SK-N-SH (cell line): ENCODE measurements around the gene AGO4. TPM values are rescaled to one million over a fixed set of nuclear protein-coding genes. Genes with fewer than 3 reads are reported as not detected.

Source experiments
- CTCF ChIA-PET: fragments of 300-600, 350-600 bp; formaldehyde crosslinking; extraction: SDS; loops from one replicate; lab custom pipeline; 2021; lab: Yijun Ruan, JAX
- POLR2A ChIA-PET: fragments of 350-600 bp; sonication (Branson Sonifier 250); formaldehyde crosslinking; extraction: SDS; loops from one replicate; lab custom pipeline; 2020; ENCODE audit warnings: antibody characterized with exemption, inconsistent platforms; lab: Yijun Ruan, JAX
- DNase-seq: peaks from one replicate; pipeline ENCODE4 v3.0.0; 2012
- H2AFZ ChIP-seq: fragments of 200-600 bp; sonication (generic); 2 replicates; pipeline ENCODE4 v1.8.1; 2016; ENCODE audit warnings: antibody characterized with exemption, mild to moderate bottlenecking, low read depth
- H3F3A ChIP-seq: fragments of 200-600 bp; sonication (generic); replicated peaks from 2 replicates; pipeline ENCODE3; 2016; ENCODE audit warnings: antibody characterized with exemption, mild to moderate bottlenecking; ENCODE audit not compliant: insufficient read depth
- H3K27ac ChIP-seq, 2 experiments: fragments of 200-500 bp in 1 of 2; fragments of 200-600 bp in 1 of 2; sonication (Bioruptor generic) in 1 of 2; sonication (generic), shearing (Covaris generic) in 1 of 2; 2 replicates each; pipeline versions ENCODE4 v1.5.1 to v1.6.1; 2014 to 2016; ENCODE audit warnings: low read depth in 2 of 2, inconsistent platforms in 1 of 2, low read length in 1 of 2, mild to moderate bottlenecking in 1 of 2, mixed read lengths in 1 of 2
- H3K27me3 ChIP-seq: fragments of 200-600 bp; sonication (generic), shearing (Covaris generic); 2 replicates; pipeline ENCODE4 v1.6.1; 2016; ENCODE audit warnings: mixed run types; ENCODE audit not compliant: insufficient read depth
- H3K36me3 ChIP-seq, 2 experiments: fragments of 200-500 bp in 1 of 2; fragments of 200-600 bp in 1 of 2; sonication (Bioruptor generic) in 1 of 2; sonication (generic) in 1 of 2; replicated peaks in 1 of 2; 2 replicates each; pipeline versions ENCODE3 to v1.5.1; 2014 to 2016; ENCODE audit warnings: low read length in 1 of 2, mild to moderate bottlenecking in 1 of 2; ENCODE audit not compliant: insufficient read depth in 2 of 2, control insufficient read depth in 1 of 2
- H3K4me1 ChIP-seq, 2 experiments: fragments of 200-500 bp in 1 of 2; fragments of 200-600 bp in 1 of 2; sonication (Bioruptor generic) in 1 of 2; sonication (generic), shearing (Covaris generic) in 1 of 2; 2 replicates each; pipeline versions ENCODE4 v1.5.1 to v1.6.1; 2014 to 2016; ENCODE audit warnings: low read depth in 1 of 2, low read length in 1 of 2, mixed run types in 1 of 2; ENCODE audit not compliant: insufficient read depth in 2 of 2, control insufficient read depth in 1 of 2
- H3K4me2 ChIP-seq: fragments of 200-600 bp; sonication (generic), shearing (Covaris generic); 2 replicates; pipeline ENCODE4 v1.6.1; 2017; ENCODE audit warnings: mixed run types
- H3K4me3 ChIP-seq, 2 experiments: fragments of 200-500 bp in 1 of 2; fragments of 200-600 bp in 1 of 2; sonication (Bioruptor generic) in 1 of 2; sonication (generic), shearing (Covaris generic) in 1 of 2; 2 replicates each; pipeline versions ENCODE4 v1.5.1 to v1.8.1; 2014 to 2016; ENCODE audit warnings: low read depth in 2 of 2, inconsistent platforms in 1 of 2, low read length in 1 of 2, mild to moderate bottlenecking in 1 of 2, mixed read lengths in 1 of 2, moderate library complexity in 1 of 2
- H3K79me2 ChIP-seq: fragments of 200-600 bp; sonication (generic); 2 replicates; pipeline ENCODE4 v1.8.1; 2017; ENCODE audit warnings: mild to moderate bottlenecking; ENCODE audit not compliant: insufficient read depth
- H3K9ac ChIP-seq: fragments of 200-600 bp; sonication (generic); 2 replicates; pipeline ENCODE4 v1.6.1; 2017; ENCODE audit warnings: mixed run types
- H3K9me2 ChIP-seq: fragments of 200-600 bp; sonication (generic); 2 replicates; pipeline ENCODE4 v1.6.1; 2017; ENCODE audit warnings: mixed run types
- H3K9me3 ChIP-seq: fragments of 200-600 bp; sonication (generic); 2 replicates; pipeline ENCODE4 v1.6.1; 2017; ENCODE audit warnings: mixed run types, mild to moderate bottlenecking, moderate library complexity
- H4K20me1 ChIP-seq: fragments of 200-600 bp; sonication (generic); 2 replicates; pipeline ENCODE4 v1.6.1; 2017; ENCODE audit warnings: mild to moderate bottlenecking, mixed run types; ENCODE audit not compliant: insufficient read depth
- CTCF ChIP-seq: fragments of 200-600 bp; sonication (generic); IDR thresholded peaks from 2 replicates; pipeline ENCODE4 v1.6.1; 2017; ENCODE audit warnings: antibody characterized with exemption, mild to moderate bottlenecking, moderate library complexity
- EP300 ChIP-seq, 2 experiments: IDR thresholded peaks; 2 replicates each; pipeline versions ENCODE4 v1.4.0 to v1.6.1; 2012; ENCODE audit warnings: borderline replicate concordance in 1 of 2, low read depth in 1 of 2, low read length in 1 of 2
- FOXJ3 ChIP-seq: sonication (generic); formaldehyde crosslinking; IDR thresholded peaks from 2 replicates; pipeline ENCODE4 v1.5.1; 2020; ENCODE audit warnings: mild to moderate bottlenecking, missing genetic modification reagents
- FOXM1 ChIP-seq: IDR thresholded peaks from 2 replicates; pipeline ENCODE4 v1.4.0; 2012; ENCODE audit warnings: low read depth, mild to moderate bottlenecking
- IRF3 ChIP-seq: fragments of 150-350 bp; IDR thresholded peaks from 2 replicates; pipeline ENCODE4 v1.6.1; 2016; ENCODE audit warnings: mild to moderate bottlenecking, low read depth, low read length
- JUND ChIP-seq: IDR thresholded peaks from 2 replicates; pipeline ENCODE4 v1.4.0; 2012
- MAX ChIP-seq: IDR thresholded peaks from 2 replicates; pipeline ENCODE4 v1.4.0; 2012; ENCODE audit warnings: low read depth
- MXI1 ChIP-seq: IDR thresholded peaks from 2 replicates; pipeline ENCODE4 v1.6.1; 2012; ENCODE audit warnings: mild to moderate bottlenecking, low read depth, low read length, improper control_type of control experiment
- NFIC ChIP-seq: IDR thresholded peaks from 2 replicates; pipeline ENCODE4 v1.4.0; 2012; ENCODE audit warnings: borderline replicate concordance
- PBX3 ChIP-seq: IDR thresholded peaks from 2 replicates; pipeline ENCODE4; 2012
- POLR2AphosphoS5 ChIP-seq: IDR thresholded peaks from 2 replicates; pipeline ENCODE4 v1.6.1; 2012; ENCODE audit warnings: low read depth, low read length
- RAD21 ChIP-seq: IDR thresholded peaks from 2 replicates; pipeline ENCODE4 v1.6.1; 2012; ENCODE audit warnings: mild to moderate bottlenecking, low read length
- RCOR1 ChIP-seq: fragments of 150-350 bp; IDR thresholded peaks from 2 replicates; pipeline ENCODE4 v1.6.1; 2017; ENCODE audit warnings: antibody characterized with exemption, low read length
- RXRA ChIP-seq: IDR thresholded peaks from 2 replicates; pipeline ENCODE4 v1.4.0; 2012; ENCODE audit warnings: low read depth, mild to moderate bottlenecking, borderline replicate concordance
- SIN3A ChIP-seq: IDR thresholded peaks from 2 replicates; pipeline ENCODE4 v1.6.1; 2012; ENCODE audit warnings: low read depth, mild to moderate bottlenecking, low read length, moderate library complexity, borderline replicate concordance
- TCF12 ChIP-seq: IDR thresholded peaks from 2 replicates; pipeline ENCODE4 v1.4.0; 2012
- TEAD4 ChIP-seq: IDR thresholded peaks from 2 replicates; pipeline ENCODE4 v1.4.0; 2012; ENCODE audit warnings: mild to moderate bottlenecking, borderline replicate concordance; ENCODE audit not compliant: insufficient read depth
- USF1 ChIP-seq: IDR thresholded peaks from 2 replicates; pipeline ENCODE4 v1.4.0; 2012; ENCODE audit warnings: low read depth, borderline replicate concordance
- USF2 ChIP-seq: fragments of 150-350 bp; IDR thresholded peaks from 2 replicates; pipeline ENCODE4 v1.6.1; 2017; ENCODE audit warnings: antibody characterized with exemption, low read length, low read depth, borderline replicate concordance
- WGBS: methylation state at CpG from one replicate; pipeline ENCODE4 v1.1.6; 2017; ENCODE audit warnings: low lambda C conversion rate; 5-methylcytosine and 5-hydroxymethylcytosine counted together
- polyA plus RNA-seq, 3 experiments: library from polyadenylated mRNA; depleted of rRNA; stranded (reverse); fragments of >200 nt; gene quantifications; 2 replicates each; pipeline ENCODE4 v1.2.3, GENCODE V29; 2012

AGO4 gene
- polyA plus RNA-seq, 1 of the 3 experiments (the other 2 are of a cell fraction), result 4.8 TPM

GRCh38 chr1:35887508-35887907 lies 79.7 kb downstream of the AGO4 start:
- Histone ChIP-seq H3K4me1 (peaks cover 12 to 33% of the 10 kb centered on the region in 2 experiments; a peak in 2 of 4 replicates), H3K27ac (peak overlapping the region in 1 of 2 experiments; percentile 31; a peak in 1 of 4 replicates), H3K4me2 (no peak overlapping the region), H3K9me3 (no peaks in the 10 kb centered on the region), H4K20me1 (peaks cover 20% of the 10 kb centered on the region), H3K4me3 (no peak overlapping the region), H3K27me3 (no peaks in the 10 kb centered on the region), H3K79me2 (peaks cover 39% of the 10 kb centered on the region), H3K36me3 (peaks cover 9 to 24% of the 10 kb centered on the region in 2 experiments), H2AFZ (no peak overlapping the region), H3K9ac (no peak overlapping the region), H3K9me2 (no peaks in the 10 kb centered on the region), H3F3A (no peaks in the 10 kb centered on the region)
- ChIA-PET POLR2A (interaction anchor here (0.8 kb wide), 1 partner anchor 118 kb away, joined by 3 read pairs; the partner anchor contains the start of gene CLSPN), CTCF (interaction anchor here (1.6 kb wide), 1 partner anchor 10 kb away, joined by 8 read pairs; no protein-coding TSS in a partner anchor)
- TF ChIP-seq NFIC (no peak), PBX3 (no peak), CTCF (no peak), JUND (no peak), MAX (no peak), MXI1 (no peak), FOXM1 (no peak), TCF12 (no peak), USF2 (no peak), USF1 (no peak), RXRA (no peak), FOXJ3 (CRISPR knock-in tag) (no peak), EP300 (IDR thresholded peaks at IDR 0.05; ENCODE audit: borderline replicate concordance in 1 of 2, low read depth in 1 of 2, low read length in 1 of 2) (no peak), TEAD4 (no peak), IRF3 (no peak), POLR2AphosphoS5 (no peak), RCOR1 (no peak), RAD21 (no peak), SIN3A (no peak)
- 96% methylated on average over 2 of the region's 2 CpGs for WGBS
- no peak for DNase-seq
